GM12864 (cell line): Measurements from ENCODE around the gene COASY.

ENCODE experiments used
- DNase-seq: peaks from one replicate; pipeline ENCODE4 v3.0.0-alpha.2; 2011; ENCODE audit warnings: low read depth
- H3K4me3 ChIP-seq: 2 replicates; pipeline ENCODE4 v1.5.1; 2011; ENCODE audit warnings: mild to moderate bottlenecking, low read depth, low read length, control low read depth
- TF ChIP-seq, protein P1 (sequence below): IDR thresholded peaks from 2 replicates; pipeline ENCODE4 v1.5.1; 2011; ENCODE audit warnings: low read depth, mild to moderate bottlenecking, moderate library complexity, low read length, control low read depth, inconsistent platforms; ENCODE audit errors: missing control alignments

The COASY gene

DNA sequence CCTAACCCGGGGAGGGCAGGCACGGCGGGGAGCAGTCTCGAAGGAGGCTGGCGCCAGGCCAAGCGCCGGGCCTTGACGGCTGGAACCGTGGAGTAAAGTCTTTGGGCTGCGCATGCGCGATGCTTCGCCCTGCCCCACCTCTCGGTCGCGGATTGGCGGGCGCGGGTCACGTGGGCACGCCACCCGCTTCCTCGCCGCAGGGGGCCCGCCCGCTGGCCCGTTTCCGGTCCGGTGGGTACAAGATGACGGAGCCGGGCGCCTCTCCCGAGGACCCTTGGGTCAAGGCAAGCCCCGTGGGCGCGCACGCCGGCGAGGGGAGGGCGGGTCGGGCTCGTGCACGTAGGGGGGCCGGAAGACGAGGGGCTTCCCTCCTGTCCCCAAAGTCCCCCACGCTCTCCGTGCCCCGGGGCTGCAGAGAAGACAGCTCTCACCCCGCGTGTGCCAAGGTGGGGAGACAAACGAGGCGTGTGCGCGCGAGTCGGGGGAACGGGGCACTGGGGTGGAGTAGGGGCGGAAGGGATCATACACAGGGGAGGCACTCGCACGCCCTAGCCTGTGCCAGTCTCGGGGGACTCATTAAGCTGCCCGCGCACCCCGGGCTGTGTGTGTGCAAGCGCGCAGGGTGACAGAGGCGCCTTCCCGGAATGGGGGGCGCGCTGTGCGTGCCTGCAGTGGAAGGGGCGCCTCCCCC lies 5.1 kb downstream of the COASY start, which contains the start of gene MLX:
MLX (plus strand) TSS at position 218 of the 691 bp plus-strand sequence; CDS start at position 243, 25 bp downstream.
- DNase-seq = peak; percentile 74
- peak within 1 kb of the TSS; percentile 88 for H3K4me3 ChIP-seq
- TF ChIP-seq, protein P1, sequence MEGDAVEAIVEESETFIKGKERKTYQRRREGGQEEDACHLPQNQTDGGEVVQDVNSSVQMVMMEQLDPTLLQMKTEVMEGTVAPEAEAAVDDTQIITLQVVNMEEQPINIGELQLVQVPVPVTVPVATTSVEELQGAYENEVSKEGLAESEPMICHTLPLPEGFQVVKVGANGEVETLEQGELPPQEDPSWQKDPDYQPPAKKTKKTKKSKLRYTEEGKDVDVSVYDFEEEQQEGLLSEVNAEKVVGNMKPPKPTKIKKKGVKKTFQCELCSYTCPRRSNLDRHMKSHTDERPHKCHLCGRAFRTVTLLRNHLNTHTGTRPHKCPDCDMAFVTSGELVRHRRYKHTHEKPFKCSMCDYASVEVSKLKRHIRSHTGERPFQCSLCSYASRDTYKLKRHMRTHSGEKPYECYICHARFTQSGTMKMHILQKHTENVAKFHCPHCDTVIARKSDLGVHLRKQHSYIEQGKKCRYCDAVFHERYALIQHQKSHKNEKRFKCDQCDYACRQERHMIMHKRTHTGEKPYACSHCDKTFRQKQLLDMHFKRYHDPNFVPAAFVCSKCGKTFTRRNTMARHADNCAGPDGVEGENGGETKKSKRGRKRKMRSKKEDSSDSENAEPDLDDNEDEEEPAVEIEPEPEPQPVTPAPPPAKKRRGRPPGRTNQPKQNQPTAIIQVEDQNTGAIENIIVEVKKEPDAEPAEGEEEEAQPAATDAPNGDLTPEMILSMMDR = no peak

DNA sequence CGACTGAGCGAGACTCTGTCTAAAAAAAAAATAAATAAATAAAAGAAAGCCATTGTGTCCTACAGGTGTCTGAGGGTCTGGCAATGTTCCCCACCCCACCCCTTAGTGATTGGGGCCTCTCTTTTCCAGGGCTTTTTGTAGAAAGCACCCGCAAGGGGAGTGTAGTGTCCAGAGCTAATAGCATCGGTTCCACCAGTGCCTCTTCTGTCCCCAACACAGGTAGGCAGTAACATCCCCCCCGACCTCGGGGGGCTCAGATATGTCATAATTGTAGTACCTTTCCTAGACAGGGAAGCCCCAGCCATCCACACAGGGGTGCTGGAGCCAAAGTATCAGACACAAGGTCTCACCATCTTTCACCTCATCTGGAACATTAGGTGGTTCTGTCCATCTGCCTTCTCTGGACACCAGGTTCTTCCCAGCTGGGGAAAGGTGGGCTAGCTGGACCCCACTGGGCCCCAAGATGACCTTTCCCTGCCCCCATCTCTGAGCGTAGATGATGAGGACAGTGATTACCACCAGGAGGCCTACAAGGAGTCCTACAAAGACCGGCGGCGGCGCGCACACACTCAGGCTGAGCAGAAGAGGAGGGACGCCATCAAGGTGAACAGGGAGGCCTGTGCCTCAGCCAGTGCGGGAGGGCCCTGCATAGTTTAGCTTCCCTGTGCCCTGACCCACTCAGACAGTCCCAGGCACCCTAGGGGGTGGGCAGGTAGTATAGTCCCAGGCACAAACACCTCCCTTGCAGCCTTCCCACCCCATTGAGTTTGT lies 6.6 kb downstream of the COASY start:
- TF ChIP-seq, protein P1 = no peak
- DNase-seq = no peak
- peak overlapping the region; percentile 14; the same call in 1 of the 2 replicates for H3K4me3 ChIP-seq

GRCh38 chr17:42571435-42572225 lies 9.7 kb downstream of the COASY start:
- TF ChIP-seq, protein P1 = no peak
- DNase-seq = no peak

DNA sequence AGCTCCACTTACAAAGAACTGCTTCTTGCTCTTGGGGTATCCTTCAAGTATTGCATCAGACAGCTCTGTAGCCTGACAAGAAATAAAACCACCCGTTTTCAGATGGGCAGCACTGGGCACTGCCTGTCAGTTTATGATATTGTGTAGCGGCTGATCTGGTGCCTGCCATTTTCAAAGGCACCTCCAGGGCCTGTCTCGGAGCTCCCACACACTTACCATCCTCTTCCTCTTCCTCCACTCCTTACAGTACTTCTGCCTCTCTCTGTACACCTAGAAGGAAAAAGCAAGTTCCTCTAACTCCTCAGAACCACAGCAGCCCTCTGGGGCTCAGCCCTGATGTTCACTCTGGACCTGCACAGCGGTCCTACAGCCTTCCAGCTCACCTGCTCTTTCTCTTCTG lies 11.1 kb downstream of the COASY start:
- TF ChIP-seq, protein P1 = no peak
- no peak for DNase-seq
- no peak overlapping the region for H3K4me3 ChIP-seq

More at GRCh38 chr17:42571435-42572225, 9.7 kb downstream of the COASY start:
- H3K4me3 ChIP-seq = no peak overlapping the region

- TF ChIP-seq, protein P1 = no peak
Observed at GRCh38 chr17:42574463-42574862, 12.5 kb downstream of the COASY start.

GRCh38 chr17:42577140-42577531 lies 15.2 kb downstream of the COASY start:
- no peak for DNase-seq
- TF ChIP-seq, protein P1 = no peak
- peak overlapping the region; percentile 66 for H3K4me3 ChIP-seq

More at GRCh38 chr17:42574463-42574862, 12.5 kb downstream of the COASY start:
- no peak for DNase-seq
- no peak overlapping the region for H3K4me3 ChIP-seq
